Adrenal gland (tissue), 12 donors: Measurements from ENCODE around the gene TTC23L. TPM values are rescaled to one million over a fixed set of nuclear protein-coding genes. Genes with fewer than 3 reads are reported as not detected.

Experiments
- DNase-seq, 7 donors: peaks; one replicate each; pipeline ENCODE4 v3.0.0-alpha.2; 2019 to 2020
- H3K27ac ChIP-seq, 5 donors: fragments of 200-600 bp; sonication (generic) in 4 of 5; 1 replicate in 3 of 5; 2 replicates in 2 of 5; pipeline versions ENCODE4 v1.5.1 to v1.8.0; 2016 to 2020; ENCODE audit warnings: mild to moderate bottlenecking in 1 of 5
- H3K27me3 ChIP-seq: fragments of 200-600 bp; 2 replicates; pipeline ENCODE4 v1.8.0; 2021
- H3K36me3 ChIP-seq, 2 donors: fragments of 200-600 bp; replicated peaks in 1 of 2; 1 replicate in 1 of 2; 2 replicates in 1 of 2; pipeline versions ENCODE4 v1.5.1 to v1.8.0; 2018 to 2022
- H3K4me1 ChIP-seq, 2 donors: fragments of 200-600 bp; replicated peaks in 1 of 2; 1 replicate in 1 of 2; 2 replicates in 1 of 2; pipeline versions ENCODE4 v1.5.1 to v1.8.0; 2018 to 2021
- H3K4me3 ChIP-seq, 4 donors: fragments of 200-600 bp; sonication (generic) in 3 of 4; one replicate each; pipeline ENCODE4 v1.5.1; 2016 to 2018
- H3K9me3 ChIP-seq, 3 donors: fragments of 200-600 bp; sonication (generic) in 1 of 3; replicated peaks in 1 of 3; 1 replicate in 2 of 3; 2 replicates in 1 of 3; pipeline versions ENCODE4 v1.5.1 to v1.8.0; 2016 to 2021
- POLR2A ChIP-seq, 2 donors: fragments of 450-650 bp; IDR thresholded peaks; one replicate each; pipeline ENCODE4 v1.6.1; 2017; ENCODE audit warnings: antibody characterized with exemption in 2 of 2, mild to moderate bottlenecking in 2 of 2, moderate library complexity in 1 of 2
- WGBS, 4 donors: extraction: QIAGEN DNeasy Blood & Tissue Kit in 2 of 4; methylation state at CpG; one replicate each; pipeline versions ENCODE4 v1.1.5 to v1.1.7; 2013 to 2017; 5-methylcytosine and 5-hydroxymethylcytosine counted together
- intact Hi-C, 2 donors: fragments of 100-400 bp; cut with DNase I; formaldehyde crosslinking; loops; one replicate each; pipeline versions ENCODE4 v1.14.1 to v1.15.0; 2022 to 2023
- polyA plus RNA-seq, 3 donors: library from polyadenylated mRNA; stranded (reverse); fragments of 200-250 nt in 2 of 3; fragments of 350-450 nt in 1 of 3; fragmentation: Illumina TruSeq in 1 of 3; extraction: RNeasy Lipid Tissue Mini Kit (QIAGEN cat#74804) in 1 of 3; gene quantifications; one replicate each; pipeline ENCODE4 v1.2.3, GENCODE V29; 2013 to 2014
- total RNA-seq, 9 donors: library from RNA; depleted of rRNA in 4 of 9; stranded (reverse); fragments of >200 nt in 4 of 9; fragments of 120-200 nt in 1 of 9; fragmentation: NEBNext Ultra II Directional in 1 of 9; extraction: Animal tissue kit (Norgen Biotek cat#: 25700) in 1 of 9; gene quantifications; one replicate each; pipeline versions ENCODE4 v1.1.0 to v1.2.4, GENCODE V29; 2013 to 2023
- TF ChIP-seq, protein P1 (sequence below), 6 experiments: fragments of 450-650 bp in 4 of 6; fragments of 200-600 bp in 2 of 6; sonication (generic) in 1 of 6; IDR thresholded peaks; 1 replicate in 5 of 6; 2 replicates in 1 of 6; pipeline versions ENCODE4 v1.5.1 to v1.8.0; 2016 to 2021; ENCODE audit warnings: antibody characterized with exemption in 6 of 6, mild to moderate bottlenecking in 2 of 6, moderate library complexity in 1 of 6
- donor health status: healthy with polysubstance abuse.
- donor health status: Bipolar disorder and iron deficiency.
- donor health status: DM: yes; HTN: yes; CAD: no.
- donor health status: DM: no; HTN: no; CAD: no.
- donor health status: DM: no; HTN: no; CAD: no.
- donor health status: DM: yes; HTN: yes; CAD: no.

TTC23L gene
- total and polyA plus RNA-seq, 12 donors: 0.40 to 4.8 (median 2.9) TPM; not detected in 2

DNA sequence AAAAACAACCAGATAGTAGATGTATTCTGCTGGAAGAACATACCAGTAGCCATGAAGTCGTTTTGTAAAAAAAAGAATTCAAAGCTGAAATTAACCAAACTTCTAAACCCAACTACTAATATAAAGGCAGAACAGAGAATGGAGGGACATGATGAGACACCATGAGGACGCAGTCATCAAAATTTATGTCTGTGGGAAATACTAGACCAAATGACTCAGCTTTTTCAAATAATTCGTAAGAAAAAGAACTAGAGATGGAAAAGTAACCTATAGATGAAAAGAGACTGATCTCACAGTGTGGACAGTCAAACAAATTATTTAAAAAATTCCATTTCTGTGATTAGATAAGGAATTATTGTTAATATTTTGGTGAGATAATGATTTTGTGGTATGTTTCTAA is 10.3 kb downstream of the TTC23L start:
- no peaks in the 10 kb centered on the region for H3K36me3 ChIP-seq
- 89 to 91% (median 90%) methylated on average over 3 of the region's 3 CpGs for WGBS, 4 donors
- no peak for DNase-seq
- no peak overlapping the region for H3K27ac ChIP-seq
- H3K27me3 ChIP-seq: no peaks in the 10 kb centered on the region
- TF ChIP-seq POLR2A (IDR thresholded peaks at IDR 0.05): no peak
- TF ChIP-seq, protein P1, sequence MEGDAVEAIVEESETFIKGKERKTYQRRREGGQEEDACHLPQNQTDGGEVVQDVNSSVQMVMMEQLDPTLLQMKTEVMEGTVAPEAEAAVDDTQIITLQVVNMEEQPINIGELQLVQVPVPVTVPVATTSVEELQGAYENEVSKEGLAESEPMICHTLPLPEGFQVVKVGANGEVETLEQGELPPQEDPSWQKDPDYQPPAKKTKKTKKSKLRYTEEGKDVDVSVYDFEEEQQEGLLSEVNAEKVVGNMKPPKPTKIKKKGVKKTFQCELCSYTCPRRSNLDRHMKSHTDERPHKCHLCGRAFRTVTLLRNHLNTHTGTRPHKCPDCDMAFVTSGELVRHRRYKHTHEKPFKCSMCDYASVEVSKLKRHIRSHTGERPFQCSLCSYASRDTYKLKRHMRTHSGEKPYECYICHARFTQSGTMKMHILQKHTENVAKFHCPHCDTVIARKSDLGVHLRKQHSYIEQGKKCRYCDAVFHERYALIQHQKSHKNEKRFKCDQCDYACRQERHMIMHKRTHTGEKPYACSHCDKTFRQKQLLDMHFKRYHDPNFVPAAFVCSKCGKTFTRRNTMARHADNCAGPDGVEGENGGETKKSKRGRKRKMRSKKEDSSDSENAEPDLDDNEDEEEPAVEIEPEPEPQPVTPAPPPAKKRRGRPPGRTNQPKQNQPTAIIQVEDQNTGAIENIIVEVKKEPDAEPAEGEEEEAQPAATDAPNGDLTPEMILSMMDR (IDR thresholded peaks at IDR 0.05): no peak
- H3K9me3 ChIP-seq: no peaks in the 10 kb centered on the region
- H3K4me1 ChIP-seq: no peaks in the 10 kb centered on the region
- H3K4me3 ChIP-seq: no peak overlapping the region
- intact Hi-C loops: no loop called here

DNA sequence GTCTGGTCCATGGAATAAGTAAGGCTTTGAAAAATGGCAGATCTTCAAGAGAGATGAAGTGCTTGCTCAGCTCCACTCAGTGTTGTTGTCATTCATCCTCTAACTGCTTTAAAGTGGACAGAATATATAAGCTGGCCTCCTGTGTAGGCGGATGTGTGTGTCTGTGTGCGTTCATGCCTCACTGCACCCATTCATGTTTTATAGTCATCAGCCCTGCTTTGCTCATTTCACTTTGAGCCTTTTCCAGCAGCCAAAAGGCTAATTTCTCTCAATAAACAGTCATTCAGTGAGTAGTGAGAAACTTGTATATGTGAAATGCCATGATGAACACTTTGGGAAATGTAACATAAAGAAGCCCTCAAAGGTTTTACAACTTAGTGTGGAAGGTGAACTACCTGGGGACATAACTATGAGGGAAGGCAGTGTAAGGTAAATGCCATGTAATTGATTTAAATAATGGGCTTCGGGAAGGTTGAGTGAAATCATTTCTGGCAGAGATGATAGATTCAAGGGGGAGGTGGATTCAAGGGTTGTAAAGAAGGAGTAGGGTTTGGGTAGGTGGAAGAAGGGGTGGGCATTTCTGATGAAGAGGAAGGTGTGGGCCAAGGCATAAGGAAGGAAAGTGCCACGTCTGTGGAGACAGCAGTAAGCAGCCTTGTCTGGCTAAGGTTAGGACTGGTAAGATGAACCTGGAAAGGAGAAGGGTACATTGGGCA is 15.7 kb downstream of the TTC23L start:
- no peak for TF ChIP-seq POLR2A (IDR thresholded peaks at IDR 0.05)
- TF ChIP-seq, protein P1 (IDR thresholded peaks at IDR 0.05): no peak

DNA sequence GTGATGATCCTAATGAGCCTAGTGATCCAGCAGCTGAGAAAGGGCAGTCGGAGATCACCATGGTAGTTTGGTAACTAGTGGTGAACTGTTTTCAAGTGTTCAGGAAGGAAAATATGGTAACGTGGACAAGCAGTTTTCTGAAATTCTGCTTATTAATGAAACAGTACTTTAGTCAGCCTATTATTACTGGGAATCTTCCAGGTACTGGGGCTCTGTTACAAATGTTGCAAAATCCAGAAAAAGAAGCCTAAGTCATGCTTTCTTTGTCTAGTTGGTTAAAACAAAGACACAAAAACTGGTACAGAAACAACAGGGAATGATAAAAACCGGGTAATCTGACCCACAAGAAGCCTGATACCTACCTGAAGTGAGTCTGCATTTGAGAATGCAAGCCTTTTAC is 18.2 kb downstream of the TTC23L start:
- no peak overlapping the region for H3K4me3 ChIP-seq
- intact Hi-C loops: no loop called here
- no peaks in the 10 kb centered on the region for H3K4me1 ChIP-seq
- no peak for TF ChIP-seq POLR2A (IDR thresholded peaks at IDR 0.05)
- TF ChIP-seq, protein P1 (IDR thresholded peaks at IDR 0.05): no peak
- no peaks in the 10 kb centered on the region for H3K27me3 ChIP-seq
- H3K36me3 ChIP-seq: no peaks in the 10 kb centered on the region
- H3K9me3 ChIP-seq: no peaks in the 10 kb centered on the region
- H3K27ac ChIP-seq: no peak overlapping the region
- DNase-seq: no peak
- 80 to 85% (median 82%) methylated on average over 3 of the region's 3 CpGs for WGBS, 4 donors

More for the DNA sequence above, 15.7 kb downstream of the TTC23L start:
- H3K9me3 ChIP-seq: no peaks in the 10 kb centered on the region
- no peak for DNase-seq
- H3K4me3 ChIP-seq: no peak overlapping the region
- H3K36me3 ChIP-seq: no peaks in the 10 kb centered on the region
- no peak overlapping the region for H3K27ac ChIP-seq
- H3K4me1 ChIP-seq: no peaks in the 10 kb centered on the region
- H3K27me3 ChIP-seq: no peaks in the 10 kb centered on the region
- intact Hi-C loops: no loop called here
- 80 to 87% (median 86%) methylated on average over 4 of the region's 4 CpGs for whole genome bisulfite sequencing, 4 donors

DNA sequence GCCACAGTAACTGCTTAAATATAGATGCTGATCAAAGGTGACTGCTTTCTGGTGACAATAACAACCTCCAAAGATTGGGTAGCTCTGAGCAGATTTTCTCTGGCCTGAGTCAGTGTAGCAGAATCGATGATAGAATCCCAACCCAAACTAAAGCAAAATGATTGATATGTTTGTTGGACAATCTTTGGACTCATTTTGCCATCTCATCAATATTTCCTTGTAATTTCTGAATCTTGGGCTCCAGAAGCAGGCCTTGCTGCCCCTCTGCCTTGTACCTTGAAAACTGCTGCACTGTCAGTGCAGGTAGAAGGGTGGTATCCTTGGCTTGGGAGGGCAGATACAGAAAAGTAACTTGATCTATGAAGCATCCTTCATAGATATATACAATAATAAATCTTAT is 18.9 kb downstream of the TTC23L start:
- WGBS, 4 donors: 81 to 100% (median 92%) methylated on average over 1 of the region's 1 CpG
- intact Hi-C loops: no loop called here
- no peak overlapping the region for H3K27ac ChIP-seq

More for the DNA sequence above, 18.9 kb downstream of the TTC23L start:
- no peak for TF ChIP-seq POLR2A (IDR thresholded peaks at IDR 0.05)
- TF ChIP-seq, protein P1 (IDR thresholded peaks at IDR 0.05): no peak
- H3K36me3 ChIP-seq: no peaks in the 10 kb centered on the region
- H3K4me1 ChIP-seq: no peaks in the 10 kb centered on the region
- H3K4me3 ChIP-seq: no peak overlapping the region
- no peak for DNase-seq
- no peaks in the 10 kb centered on the region for H3K9me3 ChIP-seq
- H3K27me3 ChIP-seq: no peaks in the 10 kb centered on the region
